ENCODE data around the gene IMMP2L.

IMMP2L gene

GRCh38 chr7:111424768-111425167, 137.5 kb downstream of the IMMP2L start:
- no peak overlapping the region for H3K4me3 ChIP-seq (ENCODE audit: low read depth, low read length)
- in situ Hi-C loops (cut with HindIII; ENCODE audit: low sequenced_read_pairs), result no loop called here
- no peak for TF ChIP-seq CTCF (IDR thresholded peaks at IDR 0.05; ENCODE audit: low read depth, low read length)
- DNase-seq (ENCODE audit: low read depth, low spot score), result no peak

- TF ChIP-seq CTCF (IDR thresholded peaks at IDR 0.05; ENCODE audit: low read depth, low read length), result no peak
- no peak for DNase-seq (ENCODE audit: low read depth, low spot score)
- H3K4me3 ChIP-seq (ENCODE audit: low read depth, low read length), result no peak overlapping the region
- in situ Hi-C loops (cut with HindIII; ENCODE audit: low sequenced_read_pairs), result no loop called here
These were observed 147.9 kb downstream of the IMMP2L start for GRCh38 chr7:111414374-111414773.

GRCh38 chr7:111413739-111414138, 148.6 kb downstream of the IMMP2L start:
- TF ChIP-seq CTCF (IDR thresholded peaks at IDR 0.05; ENCODE audit: low read depth, low read length), result no peak
- H3K4me3 ChIP-seq (ENCODE audit: low read depth, low read length), result no peak overlapping the region
- in situ Hi-C loops (cut with HindIII; ENCODE audit: low sequenced_read_pairs), result no loop called here
- peak; percentile 16 for DNase-seq (ENCODE audit: low read depth, low spot score)

GRCh38 chr7:111410899-111411298, 151.4 kb downstream of the IMMP2L start:
- in situ Hi-C loops (cut with HindIII; ENCODE audit: low sequenced_read_pairs), result no loop called here
- DNase-seq (ENCODE audit: low read depth, low spot score), result no peak
- no peak overlapping the region for H3K4me3 ChIP-seq (ENCODE audit: low read depth, low read length)
- TF ChIP-seq CTCF (IDR thresholded peaks at IDR 0.05; ENCODE audit: low read depth, low read length), result no peak

GRCh38 chr7:111409714-111410422, 152.4 kb downstream of the IMMP2L start:
- H3K4me3 ChIP-seq (ENCODE audit: low read depth, low read length), result no peak overlapping the region
- peak; percentile 46 for DNase-seq (ENCODE audit: low read depth, low spot score)
- no peak for TF ChIP-seq CTCF (IDR thresholded peaks at IDR 0.05; ENCODE audit: low read depth, low read length)
- in situ Hi-C loops (cut with HindIII; ENCODE audit: low sequenced_read_pairs), result no loop called here

- DNase-seq (ENCODE audit: low read depth, low spot score), result no peak
- in situ Hi-C loops (cut with HindIII; ENCODE audit: low sequenced_read_pairs), result no loop called here
- no peak overlapping the region for H3K4me3 ChIP-seq (ENCODE audit: low read depth, low read length)
- TF ChIP-seq CTCF (IDR thresholded peaks at IDR 0.05; ENCODE audit: low read depth, low read length), result no peak
These were observed 153.6 kb downstream of the IMMP2L start for GRCh38 chr7:111408724-111409123.
